Transverse colon (tissue), 4 donors: ENCODE results near the gene SPOUT1.
"Not testable (repeated sequence)": the region's sequence is repeated elsewhere in the genome, so short reads cannot be mapped to it uniquely, and the experiment has no call there.

ENCODE experiments used
- CTCF ChIP-seq, 5 experiments: fragments of 200-600 bp in 3 of 5; fragments of 450-650 bp in 2 of 5; sonication (generic) in 3 of 5; IDR thresholded peaks; 1 replicate in 2 of 5; 2 replicates in 3 of 5; pipeline ENCODE4 v1.5.1; 2016 to 2017; ENCODE audit warnings: antibody characterized with exemption in 5 of 5, inconsistent platforms in 3 of 5, mild to moderate bottlenecking in 2 of 5, moderate library complexity in 1 of 5
- POLR2A ChIP-seq: fragments of 450-650 bp; IDR thresholded peaks from one replicate; pipeline ENCODE4 v1.6.1; 2016; ENCODE audit warnings: antibody characterized with exemption, mild to moderate bottlenecking, moderate library complexity
- POLR2AphosphoS5 ChIP-seq, 3 donors: sonication (generic); formaldehyde crosslinking; IDR thresholded peaks; one replicate each; pipeline ENCODE4 v1.6.1; 2016; ENCODE audit warnings: antibody characterized with exemption in 3 of 3

GRCh38 chr9:128852646-128853045 is 23.1 kb upstream of the SPOUT1 start:
- TF ChIP-seq POLR2A; CTCF (IDR thresholded peaks at IDR 0.05); POLR2AphosphoS5 (IDR thresholded peaks at IDR 0.05): not testable (repeated sequence)
